Activated naive CD8-positive, alpha-beta T cell treated with anti-CD3 and anti-CD28 coated beads, Interleukin-2, amount 10 ng/mL, durations not matched to agents 7 days and 5 days (primary cell): ENCODE data around the gene ALG9. TPM values are rescaled to one million over a fixed set of nuclear protein-coding genes. Genes with fewer than 3 reads are reported as not detected.
A peak's percentile ranks its signal among the peaks of the same experiment; 100 is the strongest.

ENCODE experiments used
- ATAC-seq: fragments of 150-1000 bp; cut with Tn5 transposase; one replicate; pipeline ENCODE4 v1.10.0; 2021; ENCODE audit warnings: low read depth, moderate library complexity
- POLR2A ChIA-PET: fragments of 350-600 bp; sonication (Branson Sonifier 250); formaldehyde crosslinking; loops from one replicate; lab custom pipeline; 2021; ENCODE audit warnings: antibody characterized with exemption; lab: Charles Lee
- DNase-seq: peaks from one replicate; pipeline ENCODE4 v3.0.0; 2021
- H3K27ac Mint-ChIP-seq: one replicate; pipeline ENCODE4 v1.8.0; 2022; ENCODE audit warnings: mild to moderate bottlenecking, mixed read lengths
- H3K27me3 Mint-ChIP-seq: one replicate; pipeline ENCODE4 v1.8.0; 2022; ENCODE audit warnings: mild to moderate bottlenecking, moderate library complexity, mixed read lengths
- H3K36me3 Mint-ChIP-seq: one replicate; pipeline ENCODE4 v1.8.0; 2021; ENCODE audit warnings: mild to moderate bottlenecking, mixed read lengths
- H3K4me1 Mint-ChIP-seq: one replicate; pipeline ENCODE4 v1.8.0; 2021; ENCODE audit warnings: mixed read lengths
- H3K4me3 Mint-ChIP-seq: one replicate; pipeline ENCODE4 v1.8.0; 2022; ENCODE audit warnings: mild to moderate bottlenecking, moderate library complexity, mixed read lengths
- H3K9me3 Mint-ChIP-seq: one replicate; pipeline ENCODE4 v1.8.0; 2021; ENCODE audit warnings: mixed read lengths
- total RNA-seq, 2 experiments: library from RNA; stranded (reverse); gene quantifications; one replicate each; pipeline ENCODE4 v1.2.3, GENCODE V29; 2021

ALG9 gene
- total RNA-seq, 2 experiments from 2014 or later = 26.8 to 28.8 TPM

DNA sequence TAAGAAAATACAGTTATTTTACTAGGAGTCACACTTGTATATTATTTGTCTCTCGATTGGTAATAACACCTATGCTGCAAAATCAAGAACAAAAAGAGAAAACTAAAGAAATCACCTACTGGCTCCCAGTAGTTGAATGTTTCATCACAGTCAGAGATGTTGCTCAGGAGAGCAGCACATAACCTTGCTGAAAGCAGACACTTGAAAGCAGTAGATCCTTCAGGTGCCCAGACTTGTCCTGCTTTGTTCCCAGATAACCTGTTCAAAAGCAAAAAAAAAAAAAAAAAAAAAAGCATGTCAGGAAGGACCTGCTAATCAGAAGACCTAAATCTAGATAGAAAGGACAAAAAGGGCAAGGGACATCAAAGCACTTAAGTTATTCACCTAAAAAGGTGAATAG lies 1.3 kb downstream of the ALG9 start:
- no peak overlapping the region for H3K27ac Mint-ChIP-seq
- peaks cover 16% of the 10 kb centered on the region for H3K4me1 Mint-ChIP-seq
- H3K27me3 Mint-ChIP-seq = no peaks in the 10 kb centered on the region
- peaks cover 19% of the 10 kb centered on the region for H3K36me3 Mint-ChIP-seq
- H3K4me3 Mint-ChIP-seq = peak overlapping the region; percentile 53
- POLR2A ChIA-PET = interaction anchor here (1.4 to 2.0 kb wide), 3 partner anchors 69 to 217 kb away, joined by 4 to 8 read pairs (median 5); partner anchors contain the start of genes PPP2R1B, SDHD and TIMM8B
- H3K9me3 Mint-ChIP-seq = no peaks in the 10 kb centered on the region
- DNase-seq (no peak), ATAC-seq (no peak)

DNA sequence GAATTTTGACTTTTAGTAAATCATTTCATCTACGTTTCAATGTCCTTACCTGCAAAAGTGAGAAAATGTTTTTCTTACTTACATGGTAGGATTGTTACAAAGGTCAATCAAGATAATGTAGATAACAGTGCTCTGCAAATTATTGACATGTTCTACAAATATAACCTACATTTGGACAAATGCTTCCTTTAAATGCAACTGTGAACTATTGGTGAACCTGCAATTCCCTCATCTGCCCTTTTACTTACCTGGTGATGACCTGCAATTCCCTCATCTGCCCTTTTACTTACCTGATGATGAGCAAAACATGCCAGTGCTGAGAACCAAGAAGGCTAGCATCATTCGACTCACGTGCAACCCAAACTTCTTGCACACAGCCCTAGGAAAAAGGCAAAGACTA lies 11.1 kb downstream of the ALG9 start:
- H3K4me1 Mint-ChIP-seq = no peaks in the 10 kb centered on the region
- ATAC-seq = no peak
- no peak overlapping the region for H3K4me3 Mint-ChIP-seq
- no peak overlapping the region for H3K27ac Mint-ChIP-seq
- H3K36me3 Mint-ChIP-seq = peaks cover 12% of the 10 kb centered on the region
- no peaks in the 10 kb centered on the region for H3K27me3 Mint-ChIP-seq
- no peak for DNase-seq
- H3K9me3 Mint-ChIP-seq = no peaks in the 10 kb centered on the region
- POLR2A ChIA-PET = no interaction called here

DNA sequence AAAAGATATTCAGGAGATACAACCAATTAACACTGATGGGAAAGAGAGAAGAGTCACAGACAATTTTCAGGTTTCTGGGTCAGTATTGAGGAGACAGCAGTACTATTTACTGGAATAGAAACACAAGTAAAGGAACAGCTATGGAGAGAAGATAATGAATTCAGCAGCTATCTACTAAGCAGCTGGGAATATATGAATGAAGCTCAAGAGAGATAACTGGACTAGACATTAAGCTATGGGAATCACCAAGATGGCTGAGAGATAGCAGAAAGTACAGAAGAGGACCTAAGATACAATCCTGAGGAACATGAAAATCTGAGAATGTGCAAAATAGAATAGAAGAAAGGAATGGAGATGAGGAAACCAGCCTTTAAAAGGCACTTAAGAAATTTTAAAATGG lies 15.9 kb downstream of the ALG9 start:
- Mint-ChIP-seq H3K9me3 (no peaks in the 10 kb centered on the region), H3K4me3 (no peak overlapping the region), H3K27ac (no peak overlapping the region), H3K4me1 (no peaks in the 10 kb centered on the region), H3K36me3 (peaks cover 20% of the 10 kb centered on the region), H3K27me3 (no peaks in the 10 kb centered on the region)
- DNase-seq (no peak), ATAC-seq (no peak)
- POLR2A ChIA-PET = no interaction called here

DNA sequence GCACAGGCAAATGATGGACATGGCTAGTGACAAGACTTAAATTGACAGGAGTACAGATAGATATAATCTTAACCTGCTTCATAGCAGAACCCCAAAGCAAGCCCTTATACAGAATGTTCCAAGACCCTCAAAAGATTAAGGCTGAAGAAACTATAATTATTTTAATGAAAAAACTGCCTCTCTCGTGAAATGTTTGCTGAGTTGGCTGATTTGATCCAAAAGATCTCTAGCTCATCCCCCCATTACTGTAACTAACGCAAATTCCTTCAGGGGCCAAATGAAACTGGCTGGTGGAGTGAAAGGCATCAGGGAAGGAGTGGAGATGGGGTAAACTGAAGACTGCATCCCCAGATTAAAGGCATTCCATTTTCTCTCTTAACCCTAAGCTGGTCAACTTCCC lies 19.3 kb downstream of the ALG9 start:
- H3K27ac Mint-ChIP-seq = no peak overlapping the region
- ATAC-seq = no peak
- no peaks in the 10 kb centered on the region for H3K27me3 Mint-ChIP-seq
- no peaks in the 10 kb centered on the region for H3K4me1 Mint-ChIP-seq
- H3K36me3 Mint-ChIP-seq = peaks cover 27% of the 10 kb centered on the region
- DNase-seq = no peak
- H3K9me3 Mint-ChIP-seq = no peaks in the 10 kb centered on the region
- POLR2A ChIA-PET = no interaction called here
- no peak overlapping the region for H3K4me3 Mint-ChIP-seq

DNA sequence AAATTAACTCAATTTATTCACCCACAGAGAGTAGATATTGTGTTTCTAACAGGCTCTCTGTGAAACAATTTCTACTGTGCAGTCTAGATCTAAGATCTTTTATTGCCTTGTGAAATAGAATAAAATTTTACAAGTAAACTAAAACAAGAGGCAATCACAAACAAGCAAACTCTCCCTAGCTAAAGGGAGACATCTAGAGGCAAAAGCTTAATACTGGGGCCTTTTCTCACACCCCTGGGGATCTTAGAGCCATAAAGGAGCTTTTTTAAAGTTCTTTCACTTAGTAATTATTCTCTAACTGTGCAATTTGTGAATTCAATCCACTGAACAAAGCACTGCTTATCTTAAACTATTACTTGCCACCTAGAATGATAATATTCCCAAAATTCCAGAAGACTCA lies 19.7 kb downstream of the ALG9 start:
- Mint-ChIP-seq H3K9me3 (no peaks in the 10 kb centered on the region), H3K27ac (no peak overlapping the region), H3K27me3 (no peaks in the 10 kb centered on the region), H3K36me3 (peaks cover 26% of the 10 kb centered on the region), H3K4me3 (no peak overlapping the region), H3K4me1 (no peaks in the 10 kb centered on the region)
- ATAC-seq (no peak), DNase-seq (no peak)
- POLR2A ChIA-PET = no interaction called here

DNA sequence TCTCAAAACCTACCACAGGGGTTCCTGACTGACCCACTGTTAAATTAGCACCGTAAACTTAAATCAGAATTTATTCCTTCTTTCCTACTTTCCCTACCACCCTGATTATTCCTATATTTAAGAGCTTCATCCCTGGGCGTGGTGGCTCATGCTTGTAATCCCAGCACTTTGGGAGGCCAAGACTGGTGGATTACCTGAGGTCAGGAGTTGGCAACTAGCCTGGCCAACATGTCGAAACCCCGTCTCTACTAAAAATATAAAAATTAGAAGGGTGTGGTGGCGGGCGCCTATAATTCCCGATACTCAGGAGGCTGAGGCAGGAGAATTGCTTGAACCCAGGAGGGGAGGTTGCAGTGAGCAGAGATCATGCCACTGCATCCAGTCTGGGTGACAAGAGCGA lies 20.3 kb downstream of the ALG9 start:
- no peak for ATAC-seq
- Mint-ChIP-seq H3K36me3 (peaks cover 26% of the 10 kb centered on the region), H3K9me3 (no peaks in the 10 kb centered on the region), H3K27ac (no peak overlapping the region), H3K4me1 (no peaks in the 10 kb centered on the region), H3K4me3 (no peak overlapping the region), H3K27me3 (no peaks in the 10 kb centered on the region)
- POLR2A ChIA-PET = no interaction called here
- DNase-seq = no peak

DNA sequence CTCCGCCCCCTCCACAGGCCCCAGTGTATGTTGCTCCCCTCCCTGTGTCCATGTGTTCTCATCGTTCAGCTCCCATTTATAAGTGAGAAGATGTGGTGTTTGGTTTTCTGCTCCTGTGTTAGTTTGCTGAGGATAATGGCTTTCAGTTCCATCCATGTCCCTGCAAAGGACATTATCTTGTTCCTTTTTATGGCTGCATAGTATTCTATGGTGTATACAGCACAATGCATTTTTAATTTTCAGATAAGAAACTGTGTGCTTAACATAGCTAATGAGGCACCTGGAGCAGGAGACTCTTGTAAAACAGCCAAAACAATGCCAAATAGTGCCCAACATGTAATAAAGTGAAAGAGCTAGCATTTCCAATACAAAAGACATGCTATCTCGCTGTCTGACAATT lies 21.8 kb downstream of the ALG9 start:
- POLR2A ChIA-PET = no interaction called here

DNA sequence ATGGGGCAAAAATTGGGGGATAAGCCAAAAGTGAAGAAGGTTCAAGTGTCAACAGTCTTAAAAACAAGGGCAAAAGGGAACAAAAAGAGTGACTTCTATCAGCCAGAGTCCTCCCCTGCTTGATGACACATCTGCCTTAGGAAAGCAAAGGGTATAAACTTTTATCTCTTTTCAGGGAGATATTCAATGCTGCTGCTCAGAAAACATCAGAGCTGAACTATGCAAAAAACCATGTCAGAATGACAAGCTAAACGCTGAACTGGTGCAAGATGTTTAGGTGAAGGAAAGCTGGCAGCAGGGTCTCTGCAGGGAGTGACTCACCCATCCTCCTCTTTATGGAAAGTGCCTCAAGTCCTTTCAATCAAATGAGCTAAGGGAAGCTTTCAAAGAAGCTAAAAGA lies 24.7 kb downstream of the ALG9 start:
- no peaks in the 10 kb centered on the region for H3K4me1 Mint-ChIP-seq
- ATAC-seq (no peak), DNase-seq (no peak)
- no peak overlapping the region for H3K27ac Mint-ChIP-seq
- H3K4me3 Mint-ChIP-seq = no peak overlapping the region
- no peaks in the 10 kb centered on the region for H3K27me3 Mint-ChIP-seq
- POLR2A ChIA-PET = no interaction called here
- no peaks in the 10 kb centered on the region for H3K9me3 Mint-ChIP-seq
- peaks cover 11% of the 10 kb centered on the region for H3K36me3 Mint-ChIP-seq

More for the DNA sequence above, 21.8 kb downstream of the ALG9 start:
- Mint-ChIP-seq H3K4me3 (no peak overlapping the region), H3K27ac (no peak overlapping the region), H3K4me1 (no peaks in the 10 kb centered on the region), H3K27me3 (no peaks in the 10 kb centered on the region), H3K9me3 (no peaks in the 10 kb centered on the region), H3K36me3 (peaks cover 17% of the 10 kb centered on the region)
- ATAC-seq (no peak), DNase-seq (no peak)

DNA sequence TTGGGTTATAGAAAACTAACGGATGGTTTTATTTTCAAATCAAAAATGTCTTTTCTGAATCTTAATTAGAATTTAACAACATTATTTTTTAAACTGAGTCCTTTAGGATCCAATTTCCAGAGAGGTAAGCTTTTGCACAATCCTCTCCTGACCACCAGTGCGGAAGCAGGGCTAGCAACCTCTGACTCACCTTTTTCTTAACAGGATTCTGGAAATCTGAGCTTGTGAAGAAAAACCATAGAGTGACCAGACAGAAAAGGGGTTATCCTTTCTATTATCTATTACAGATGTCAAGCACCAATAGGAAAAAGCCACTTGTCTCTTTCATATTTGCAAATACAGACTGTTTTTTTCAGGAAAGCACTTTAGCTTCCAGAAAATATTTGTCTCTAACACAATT lies 25.3 kb downstream of the ALG9 start:
- H3K9me3 Mint-ChIP-seq = no peaks in the 10 kb centered on the region
- POLR2A ChIA-PET = no interaction called here

DNA sequence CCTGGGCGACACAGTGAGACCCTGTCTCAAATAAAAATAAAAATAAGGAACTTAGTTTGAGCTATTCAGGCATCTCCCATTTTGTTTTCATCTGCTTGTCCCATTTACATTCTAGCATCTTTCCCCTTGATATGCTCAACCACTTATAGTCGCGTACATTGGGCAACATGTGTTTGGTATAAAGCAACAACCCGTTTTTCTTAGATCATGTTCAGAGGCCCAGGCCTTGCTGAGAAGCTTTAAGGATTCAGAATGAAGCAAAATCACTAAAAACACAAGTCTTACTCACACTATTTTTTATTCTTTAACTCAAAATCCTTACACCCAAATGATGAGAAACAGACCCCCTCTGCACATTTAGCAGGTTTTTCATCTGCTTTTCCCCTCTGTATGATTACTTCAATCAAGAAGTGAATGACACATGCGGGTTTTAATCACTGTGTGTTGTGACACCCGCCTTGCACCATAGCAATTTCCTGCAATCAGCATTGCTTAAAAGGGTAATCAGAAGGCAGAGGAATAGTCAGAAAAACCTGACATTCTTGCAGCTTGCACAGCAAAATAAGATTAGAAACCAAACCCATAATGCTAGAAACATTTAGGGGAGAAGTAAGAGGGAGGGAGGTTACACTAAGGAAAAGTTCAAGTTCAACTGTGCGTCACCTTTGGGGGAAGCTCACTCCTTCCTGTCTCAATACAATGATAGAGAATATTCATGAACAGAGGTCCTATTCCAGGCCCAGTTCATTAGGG lies 25.9 kb downstream of the ALG9 start:
- DNase-seq (no peak), ATAC-seq (no peak)
- no peak overlapping the region for H3K27ac Mint-ChIP-seq
- no peak overlapping the region for H3K4me3 Mint-ChIP-seq
- H3K4me1 Mint-ChIP-seq = peaks cover 4% of the 10 kb centered on the region
- H3K36me3 Mint-ChIP-seq = peaks cover 11% of the 10 kb centered on the region
- H3K9me3 Mint-ChIP-seq = no peaks in the 10 kb centered on the region
- POLR2A ChIA-PET = no interaction called here
- no peaks in the 10 kb centered on the region for H3K27me3 Mint-ChIP-seq

More for the DNA sequence above, 25.3 kb downstream of the ALG9 start:
- H3K36me3 Mint-ChIP-seq = peaks cover 11% of the 10 kb centered on the region
- H3K4me3 Mint-ChIP-seq = no peak overlapping the region
- peaks cover 3% of the 10 kb centered on the region for H3K4me1 Mint-ChIP-seq
- ATAC-seq (no peak), DNase-seq (no peak)
- no peak overlapping the region for H3K27ac Mint-ChIP-seq
- H3K27me3 Mint-ChIP-seq = no peaks in the 10 kb centered on the region

DNA sequence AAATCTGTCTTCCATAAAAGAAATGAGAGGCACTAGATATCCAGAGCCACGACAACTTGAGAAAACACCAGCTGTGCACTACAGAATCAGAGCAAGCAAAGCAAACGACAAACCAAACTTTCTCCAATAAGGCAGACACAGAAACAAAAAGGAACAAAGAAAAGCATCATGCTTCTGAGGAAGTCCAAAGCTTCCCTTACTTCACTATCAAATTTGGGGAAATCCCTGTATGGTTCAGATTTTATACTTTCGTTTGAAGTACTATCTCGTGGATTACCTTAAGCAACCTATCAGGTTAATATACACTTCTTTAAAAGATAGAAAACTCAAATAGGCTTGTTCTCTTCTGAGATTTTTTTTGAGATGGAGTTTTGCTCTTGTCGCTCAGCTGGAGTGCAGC lies 27.7 kb downstream of the ALG9 start:
- H3K27ac Mint-ChIP-seq = no peak overlapping the region
- H3K4me1 Mint-ChIP-seq = peaks cover 4% of the 10 kb centered on the region
- H3K27me3 Mint-ChIP-seq = no peaks in the 10 kb centered on the region
- ATAC-seq (no peak), DNase-seq (no peak)
- no peak overlapping the region for H3K4me3 Mint-ChIP-seq
- H3K36me3 Mint-ChIP-seq = peaks cover 6% of the 10 kb centered on the region
- POLR2A ChIA-PET = interaction anchor here (0.6 kb wide), 1 partner anchor 74 kb away, joined by 6 read pairs; no protein-coding TSS in a partner anchor
- H3K9me3 Mint-ChIP-seq = no peaks in the 10 kb centered on the region

DNA sequence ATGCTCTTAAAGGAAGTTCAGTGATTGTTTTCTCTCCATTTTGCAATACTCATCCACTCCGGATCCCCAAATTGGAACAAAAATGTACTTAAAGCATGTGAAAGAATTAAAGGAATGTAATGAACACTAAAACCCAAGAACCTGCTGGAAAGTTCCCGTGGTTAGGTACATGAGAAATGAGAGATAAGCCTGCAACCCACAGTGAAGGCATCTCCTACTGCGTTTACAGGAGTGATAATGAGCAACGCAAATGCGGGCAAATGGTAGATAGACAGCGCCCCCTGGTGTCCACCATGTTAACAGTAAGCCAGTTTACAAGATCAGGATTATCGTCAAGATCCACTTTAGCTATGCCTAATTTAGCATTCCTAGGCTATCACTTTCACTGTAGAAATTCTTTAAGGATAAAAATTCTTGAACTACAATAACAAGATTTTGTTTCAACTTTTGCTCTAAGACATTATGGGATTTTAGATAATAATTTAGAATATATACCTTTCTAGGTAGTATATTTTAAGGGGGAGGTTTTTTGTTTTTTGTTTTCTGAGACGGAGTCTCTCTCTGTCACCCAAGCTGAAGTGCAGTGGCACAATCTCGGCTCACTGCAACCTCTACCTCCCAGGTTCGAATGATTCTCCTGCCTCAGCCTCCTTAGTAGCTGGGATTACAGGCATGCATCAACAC lies 29.9 kb downstream of the ALG9 start:
- Mint-ChIP-seq H3K27me3 (no peaks in the 10 kb centered on the region), H3K9me3 (no peaks in the 10 kb centered on the region), H3K27ac (no peak overlapping the region), H3K4me1 (peaks cover 14% of the 10 kb centered on the region), H3K4me3 (no peak overlapping the region), H3K36me3 (peaks cover 12% of the 10 kb centered on the region)
- ATAC-seq (peak; percentile 89), DNase-seq (peak; percentile 79)
- POLR2A ChIA-PET = no interaction called here

DNA sequence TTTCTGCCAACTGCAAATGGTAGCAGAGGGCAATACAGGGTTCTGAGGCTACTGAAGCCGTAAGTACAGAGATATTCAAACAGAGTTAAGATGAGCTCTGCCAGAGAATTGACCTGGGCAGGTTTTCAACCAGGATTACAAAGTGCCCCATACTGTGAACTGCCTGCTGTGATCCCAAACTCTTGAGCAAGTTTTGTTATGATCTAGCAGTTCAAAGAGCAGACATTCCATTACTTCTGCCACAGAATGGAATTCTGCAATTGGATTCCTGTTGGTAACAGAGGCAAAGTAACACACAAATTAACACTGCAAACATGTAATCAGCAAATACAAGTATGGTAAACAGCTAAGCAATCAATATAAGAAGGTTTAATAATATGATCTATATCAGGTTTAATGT lies 31.2 kb downstream of the ALG9 start:
- no peaks in the 10 kb centered on the region for H3K9me3 Mint-ChIP-seq
- DNase-seq = no peak

DNA sequence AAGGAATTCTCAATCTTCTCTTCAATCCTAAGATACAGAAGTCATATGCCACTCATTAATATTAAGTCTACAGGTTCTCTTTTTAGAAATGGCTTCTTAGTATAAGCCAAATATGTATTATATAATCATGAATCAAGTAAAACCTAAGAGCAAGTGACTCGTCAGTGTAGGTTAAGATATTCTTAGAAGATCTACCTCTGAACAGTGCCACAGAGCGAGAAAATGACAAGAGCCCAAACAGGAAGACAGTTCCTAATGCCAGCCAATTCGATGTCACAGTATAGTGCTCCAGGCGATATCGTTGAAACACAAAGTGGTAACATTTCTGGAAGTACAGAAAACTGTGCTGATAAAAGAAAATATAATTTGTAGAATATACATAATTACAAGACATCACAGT lies 33.3 kb downstream of the ALG9 start:
- no peak for ATAC-seq
- DNase-seq = no peak
- POLR2A ChIA-PET = no interaction called here
- no peaks in the 10 kb centered on the region for H3K9me3 Mint-ChIP-seq
- no peak overlapping the region for H3K4me3 Mint-ChIP-seq
- peaks cover 21% of the 10 kb centered on the region for H3K4me1 Mint-ChIP-seq
- peaks cover 26% of the 10 kb centered on the region for H3K36me3 Mint-ChIP-seq
- no peak overlapping the region for H3K27ac Mint-ChIP-seq
- no peaks in the 10 kb centered on the region for H3K27me3 Mint-ChIP-seq

More for the DNA sequence above, 31.2 kb downstream of the ALG9 start:
- ATAC-seq = no peak
- Mint-ChIP-seq H3K27me3 (no peaks in the 10 kb centered on the region), H3K4me3 (no peak overlapping the region), H3K27ac (no peak overlapping the region), H3K4me1 (peaks cover 21% of the 10 kb centered on the region), H3K36me3 (peaks cover 21% of the 10 kb centered on the region)
- POLR2A ChIA-PET = no interaction called here
